ENCODE measurements around the gene STYXL2. TPM values are rescaled to one million over a fixed set of nuclear protein-coding genes. Genes with fewer than 3 reads are reported as not detected.

STYXL2 gene
- total RNA-seq, 3 donors from 2014 or later, result 0.16 to 0.33 TPM; not detected in 1

DNA sequence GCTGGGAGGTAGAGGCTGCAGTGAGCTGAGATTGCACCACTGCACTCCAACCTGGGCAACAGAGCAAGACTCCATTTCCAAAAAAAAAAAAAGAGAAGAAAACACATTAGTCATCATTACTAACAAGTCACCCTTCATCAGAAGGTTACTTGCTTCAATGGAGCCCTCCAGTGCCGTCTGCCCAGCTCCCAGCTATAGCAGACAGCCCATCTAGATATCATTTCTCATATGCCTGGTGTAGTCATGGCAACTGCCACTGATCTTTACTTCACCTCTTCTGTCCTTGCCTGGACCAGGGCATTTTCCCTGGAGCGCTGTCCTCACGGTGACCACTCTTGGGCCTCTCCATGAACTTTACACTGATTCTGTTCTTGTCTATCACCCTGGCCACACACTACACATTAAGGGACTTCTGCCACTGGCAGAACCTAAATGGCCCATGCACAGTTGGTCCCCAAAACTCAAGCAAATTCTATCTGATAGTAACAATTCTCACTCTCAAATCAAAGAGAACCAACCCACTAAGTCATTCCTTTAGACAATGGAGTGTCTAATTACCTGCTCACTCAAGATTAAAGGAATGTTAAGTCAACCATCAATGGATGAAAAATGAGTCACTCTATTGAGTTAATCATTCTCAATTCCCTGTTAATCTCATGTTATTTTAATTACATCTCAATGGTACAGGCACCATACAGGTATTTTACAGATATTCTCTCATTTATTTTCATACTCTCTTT is 16.6 kb upstream of the STYXL2 start:
- Histone ChIP-seq H3K27ac (no peak overlapping the region), H3K9me3 (no peaks in the 10 kb centered on the region), H3K4me3 (no peak overlapping the region), H3K27me3 (peaks cover 0 to 7% of the 10 kb centered on the region in 2 donors), H3K36me3 (no peaks in the 10 kb centered on the region), H3K4me1 (no peaks in the 10 kb centered on the region)
- DNase-seq (ENCODE audit: low spot score in 2 of 2), result no peak
- no peak for TF ChIP-seq POLR2AphosphoS5 (IDR thresholded peaks at IDR 0.05)
- TF ChIP-seq POLR2A (IDR thresholded peaks at IDR 0.05), result no peak
- TF ChIP-seq, protein P1, sequence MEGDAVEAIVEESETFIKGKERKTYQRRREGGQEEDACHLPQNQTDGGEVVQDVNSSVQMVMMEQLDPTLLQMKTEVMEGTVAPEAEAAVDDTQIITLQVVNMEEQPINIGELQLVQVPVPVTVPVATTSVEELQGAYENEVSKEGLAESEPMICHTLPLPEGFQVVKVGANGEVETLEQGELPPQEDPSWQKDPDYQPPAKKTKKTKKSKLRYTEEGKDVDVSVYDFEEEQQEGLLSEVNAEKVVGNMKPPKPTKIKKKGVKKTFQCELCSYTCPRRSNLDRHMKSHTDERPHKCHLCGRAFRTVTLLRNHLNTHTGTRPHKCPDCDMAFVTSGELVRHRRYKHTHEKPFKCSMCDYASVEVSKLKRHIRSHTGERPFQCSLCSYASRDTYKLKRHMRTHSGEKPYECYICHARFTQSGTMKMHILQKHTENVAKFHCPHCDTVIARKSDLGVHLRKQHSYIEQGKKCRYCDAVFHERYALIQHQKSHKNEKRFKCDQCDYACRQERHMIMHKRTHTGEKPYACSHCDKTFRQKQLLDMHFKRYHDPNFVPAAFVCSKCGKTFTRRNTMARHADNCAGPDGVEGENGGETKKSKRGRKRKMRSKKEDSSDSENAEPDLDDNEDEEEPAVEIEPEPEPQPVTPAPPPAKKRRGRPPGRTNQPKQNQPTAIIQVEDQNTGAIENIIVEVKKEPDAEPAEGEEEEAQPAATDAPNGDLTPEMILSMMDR (IDR thresholded peaks at IDR 0.05), result no peak
- intact Hi-C loops (cut with DNase I; ENCODE audit: low total_unique reads), result no loop called here

DNA sequence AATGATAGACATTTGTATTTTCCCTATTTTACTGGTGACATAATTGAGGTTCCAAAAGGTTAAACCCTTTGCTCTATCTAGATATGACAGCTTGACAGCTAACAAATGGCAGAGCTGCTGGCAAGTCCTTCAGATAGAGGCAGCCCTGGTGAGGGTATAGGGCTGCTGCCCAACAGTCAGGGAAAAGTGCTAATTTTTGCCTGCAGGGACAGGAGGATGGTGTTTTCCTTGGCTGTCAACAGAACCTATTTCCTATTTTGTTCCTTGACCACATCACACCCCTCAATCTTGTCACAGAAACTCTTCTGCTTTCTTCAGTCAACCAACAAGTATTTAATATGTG is 16.0 kb upstream of the STYXL2 start:
- H3K9me3 ChIP-seq, result no peaks in the 10 kb centered on the region
- H3K27me3 ChIP-seq, result peaks cover 0 to 7% of the 10 kb centered on the region in 2 donors
- H3K4me3 ChIP-seq, result no peak overlapping the region
- DNase-seq (ENCODE audit: low spot score in 2 of 2), result no peak
- H3K36me3 ChIP-seq, result no peaks in the 10 kb centered on the region
- TF ChIP-seq POLR2A (IDR thresholded peaks at IDR 0.05) (no peak), POLR2AphosphoS5 (IDR thresholded peaks at IDR 0.05) (no peak)
- TF ChIP-seq, protein P1 (IDR thresholded peaks at IDR 0.05), result no peak
- no peaks in the 10 kb centered on the region for H3K4me1 ChIP-seq
- intact Hi-C loops (cut with DNase I; ENCODE audit: low total_unique reads), result no loop called here
- no peak overlapping the region for H3K27ac ChIP-seq

DNA sequence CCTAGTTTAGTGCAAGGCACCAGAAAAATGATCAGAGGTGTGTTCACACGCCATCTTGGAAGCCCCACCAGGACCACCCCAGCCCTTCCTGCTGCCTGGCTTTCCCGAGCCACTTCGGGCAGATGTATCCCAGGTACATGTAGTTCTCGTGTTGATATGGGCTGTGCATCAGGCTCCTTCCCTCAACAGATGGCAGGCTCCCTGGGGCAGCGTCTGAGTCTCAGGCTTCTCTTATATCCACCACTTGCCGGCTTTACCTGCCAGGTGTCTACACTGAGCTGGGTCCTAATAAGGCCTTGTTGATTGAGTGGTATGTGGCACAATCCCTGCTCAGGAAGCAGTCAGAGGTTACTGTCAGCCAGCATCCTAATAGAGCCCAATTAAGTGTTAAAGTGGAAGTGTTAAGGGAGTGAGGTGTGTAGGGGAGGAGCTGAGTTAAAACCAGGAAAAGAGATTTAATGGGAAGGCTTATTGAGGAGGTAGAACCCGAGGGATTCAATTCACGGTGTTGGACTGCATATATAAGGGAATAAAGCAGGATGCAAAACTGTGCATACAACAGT is 12.2 kb upstream of the STYXL2 start:
- Histone ChIP-seq H3K27me3 (peaks cover 0 to 7% of the 10 kb centered on the region in 2 donors), H3K4me1 (no peaks in the 10 kb centered on the region), H3K4me3 (no peak overlapping the region), H3K27ac (no peak overlapping the region), H3K36me3 (no peaks in the 10 kb centered on the region), H3K9me3 (no peaks in the 10 kb centered on the region)
- intact Hi-C loops (cut with DNase I; ENCODE audit: low total_unique reads), result no loop called here
- no peak for DNase-seq (ENCODE audit: low spot score in 2 of 2)
- no peak for TF ChIP-seq POLR2A (IDR thresholded peaks at IDR 0.05)
- TF ChIP-seq POLR2AphosphoS5 (IDR thresholded peaks at IDR 0.05), result no peak
- TF ChIP-seq, protein P1 (IDR thresholded peaks at IDR 0.05), result no peak

- intact Hi-C loops (cut with DNase I; ENCODE audit: low total_unique reads), result no loop called here
- H3K36me3 ChIP-seq, result no peaks in the 10 kb centered on the region
- no peaks in the 10 kb centered on the region for H3K9me3 ChIP-seq
- no peaks in the 10 kb centered on the region for H3K4me1 ChIP-seq
- no peak for DNase-seq (ENCODE audit: low spot score in 2 of 2)
- peaks cover 0 to 7% of the 10 kb centered on the region in 2 donors for H3K27me3 ChIP-seq
- TF ChIP-seq POLR2AphosphoS5 (IDR thresholded peaks at IDR 0.05), result no peak
- TF ChIP-seq, protein P1 (IDR thresholded peaks at IDR 0.05), result no peak
- no peak for TF ChIP-seq POLR2A (IDR thresholded peaks at IDR 0.05)
- H3K4me3 ChIP-seq, result no peak overlapping the region
- no peak overlapping the region for H3K27ac ChIP-seq
Measured at GRCh38 chr1:167082511-167083027, 11.3 kb upstream of the STYXL2 start.

DNA sequence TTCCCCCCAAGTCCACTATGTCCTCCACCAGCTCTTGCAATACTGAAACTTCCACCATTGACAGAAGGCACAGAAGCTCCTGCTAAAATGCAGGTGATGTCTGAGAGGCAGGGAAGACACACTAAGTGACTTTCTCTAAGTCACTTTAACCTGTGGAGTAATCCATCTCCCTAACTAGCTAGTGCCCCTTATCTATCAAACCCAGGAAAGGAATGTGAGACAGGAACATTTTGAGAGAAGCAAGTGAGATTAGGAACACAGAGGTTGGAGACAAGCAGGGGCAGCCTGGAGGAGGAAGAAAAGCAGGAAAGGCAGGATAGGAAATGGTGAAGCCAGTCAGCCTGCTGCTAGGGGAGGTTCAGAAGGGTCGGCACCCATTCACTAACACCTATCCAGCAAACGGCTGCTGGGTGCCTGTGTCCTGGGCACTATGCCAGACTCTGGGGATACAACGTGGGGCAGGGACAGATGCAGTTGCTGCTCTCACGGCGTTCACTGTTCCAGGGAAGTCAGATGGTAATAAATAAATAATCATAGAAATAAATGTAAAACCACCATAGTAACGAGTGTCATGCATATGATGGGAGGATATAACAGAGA is 10.7 kb upstream of the STYXL2 start:
- no peak for DNase-seq (ENCODE audit: low spot score in 2 of 2)
- Histone ChIP-seq H3K4me1 (no peaks in the 10 kb centered on the region), H3K9me3 (no peaks in the 10 kb centered on the region), H3K27me3 (peaks cover 0 to 7% of the 10 kb centered on the region in 2 donors), H3K27ac (no peak overlapping the region), H3K4me3 (no peak overlapping the region), H3K36me3 (no peaks in the 10 kb centered on the region)
- no peak for TF ChIP-seq POLR2AphosphoS5 (IDR thresholded peaks at IDR 0.05)
- intact Hi-C loops (cut with DNase I; ENCODE audit: low total_unique reads), result no loop called here
